ENCODE measurements around the gene SRPK2. TPM values are rescaled to one million over a fixed set of nuclear protein-coding genes. Genes with fewer than 3 reads are reported as not detected.

SRPK2 gene
- polyA plus RNA-seq, 1 donor from 2014 or later, result 118 TPM

- Histone ChIP-seq H3K36me3 (ENCODE audit: insufficient read depth, low read length) (no peaks in the 10 kb centered on the region), H3K4me3 (ENCODE audit: low read length) (no peak overlapping the region), H3K9ac (ENCODE audit: low read length) (no peak overlapping the region), H2AFZ (ENCODE audit: low read depth, low read length) (no peak overlapping the region), H3K79me2 (replicated peaks; ENCODE audit: insufficient read depth, low read length) (peaks cover 29% of the 10 kb centered on the region), H3K27ac (ENCODE audit: low read length) (no peak overlapping the region), H3K9me3 (ENCODE audit: low read length) (no peaks in the 10 kb centered on the region), H3K9me2 (ENCODE audit: insufficient read depth, low read length) (no peaks in the 10 kb centered on the region), H4K20me1 (ENCODE audit: insufficient read depth) (no peaks in the 10 kb centered on the region), H3K4me2 (ENCODE audit: low read length) (no peak overlapping the region), H3F3A (ENCODE audit: insufficient read depth, low read length, poor library complexity, severe bottlenecking) (no peaks in the 10 kb centered on the region), H3K27me3 (ENCODE audit: insufficient read depth, low read depth, low read length) (no peaks in the 10 kb centered on the region)
- TF ChIP-seq REST (IDR thresholded peaks at IDR 0.05; ENCODE audit: borderline replicate concordance), result no peak
- no peak for TF ChIP-seq CTCF (IDR thresholded peaks at IDR 0.05; ENCODE audit: poor library complexity, severe bottlenecking)
- TF ChIP-seq RAD21 (conservative IDR thresholded peaks at IDR 0.05), result no peak
- no peak for TF ChIP-seq TAF1 (IDR thresholded peaks at IDR 0.05; ENCODE audit: low read depth)
- TF ChIP-seq MXI1 (conservative IDR thresholded peaks at IDR 0.05; ENCODE audit: poor library complexity, severe bottlenecking), result no peak
- no peak for TF ChIP-seq POLR2AphosphoS5 (IDR thresholded peaks at IDR 0.05)
These were observed 172.9 kb downstream of the SRPK2 start for GRCh38 chr7:105215821-105216220.

DNA sequence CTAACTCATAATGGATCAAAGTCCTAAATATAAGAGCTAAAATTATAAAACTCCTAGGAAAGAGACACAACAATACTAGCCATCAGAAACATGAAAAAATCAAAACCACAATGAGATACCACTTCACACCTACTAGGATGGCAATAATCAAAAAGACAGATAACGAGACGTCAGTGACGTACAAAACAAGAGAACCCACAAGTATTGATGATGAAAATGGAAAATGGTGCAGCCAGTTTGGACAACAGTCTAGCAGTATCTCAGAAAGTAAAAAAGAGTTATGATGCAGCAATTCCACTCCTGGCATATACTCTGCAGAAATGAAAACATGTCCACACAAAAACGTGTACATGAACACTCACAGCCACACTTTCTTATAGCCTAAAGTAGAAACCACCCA lies 173.5 kb downstream of the SRPK2 start:
- no peaks in the 10 kb centered on the region for H3F3A ChIP-seq (ENCODE audit: insufficient read depth, low read length, poor library complexity, severe bottlenecking)
- H4K20me1 ChIP-seq (ENCODE audit: insufficient read depth), result no peaks in the 10 kb centered on the region

More for the DNA sequence above, 173.5 kb downstream of the SRPK2 start:
- Histone ChIP-seq H3K4me2 (ENCODE audit: low read length) (no peak overlapping the region), H3K9ac (ENCODE audit: low read length) (no peak overlapping the region), H3K9me2 (ENCODE audit: insufficient read depth, low read length) (no peaks in the 10 kb centered on the region), H2AFZ (ENCODE audit: low read depth, low read length) (no peak overlapping the region), H3K36me3 (ENCODE audit: insufficient read depth, low read length) (no peaks in the 10 kb centered on the region), H3K9me3 (ENCODE audit: low read length) (no peaks in the 10 kb centered on the region), H3K27ac (ENCODE audit: low read length) (no peak overlapping the region), H3K27me3 (ENCODE audit: insufficient read depth, low read depth, low read length) (no peaks in the 10 kb centered on the region), H3K79me2 (replicated peaks; ENCODE audit: insufficient read depth, low read length) (peaks cover 29% of the 10 kb centered on the region), H3K4me3 (ENCODE audit: low read length) (no peak overlapping the region)
- TF ChIP-seq TAF1 (IDR thresholded peaks at IDR 0.05; ENCODE audit: low read depth) (no peak), CTCF (IDR thresholded peaks at IDR 0.05; ENCODE audit: poor library complexity, severe bottlenecking) (no peak), SMC3 (conservative IDR thresholded peaks at IDR 0.05; ENCODE audit: poor library complexity) (no peak), EP300 (conservative IDR thresholded peaks at IDR 0.05; ENCODE audit: poor library complexity, severe bottlenecking) (no peak)

All from neural cell (in vitro differentiated cells).